HEK293 (cell line): Measurements from ENCODE around the gene PAFAH1B2.

ENCODE experiments used
- EGR2 ChIP-seq: fragments of 450-650 bp; formaldehyde crosslinking; IDR thresholded peaks from 2 replicates; pipeline ENCODE4 v1.5.1; 2016; ENCODE audit warnings: low read depth, missing biosample characterization, missing genetic modification characterization
- SP3 ChIP-seq: fragments of 450-650 bp; formaldehyde crosslinking; IDR thresholded peaks from 2 replicates; pipeline ENCODE4 v1.5.1; 2016; ENCODE audit warnings: missing biosample characterization, missing genetic modification characterization
- WT1 ChIP-seq: fragments of 450-650 bp; formaldehyde crosslinking; IDR thresholded peaks from 2 replicates; pipeline ENCODE4 v1.5.1; 2016; ENCODE audit warnings: missing biosample characterization, missing genetic modification characterization
- ZBTB20 ChIP-seq: fragments of 450-650 bp; formaldehyde crosslinking; IDR thresholded peaks from 2 replicates; pipeline ENCODE4 v1.5.1; 2016; ENCODE audit warnings: missing biosample characterization, missing genetic modification characterization
- ZFP69B ChIP-seq: fragments of 450-650 bp; formaldehyde crosslinking; IDR thresholded peaks from 2 replicates; pipeline ENCODE4 v1.5.1; 2016; ENCODE audit warnings: missing biosample characterization, missing genetic modification characterization
- ZNF133 ChIP-seq: fragments of 450-650 bp; formaldehyde crosslinking; IDR thresholded peaks from 2 replicates; pipeline ENCODE4 v1.5.1; 2016; ENCODE audit warnings: missing biosample characterization, missing genetic modification characterization
- ZNF239 ChIP-seq: fragments of 450-650 bp; formaldehyde crosslinking; IDR thresholded peaks from 2 replicates; pipeline ENCODE4 v1.5.1; 2016; ENCODE audit warnings: missing biosample characterization, missing genetic modification characterization
- ZNF248 ChIP-seq: fragments of 450-650 bp; formaldehyde crosslinking; IDR thresholded peaks from 2 replicates; pipeline ENCODE4 v1.5.1; 2017; ENCODE audit warnings: missing biosample characterization, missing genetic modification characterization
- ZNF324 ChIP-seq: fragments of 450-650 bp; formaldehyde crosslinking; IDR thresholded peaks from 2 replicates; pipeline ENCODE4 v1.5.1; 2016; ENCODE audit warnings: missing biosample characterization, missing genetic modification characterization
- ZNF544 ChIP-seq: fragments of 450-650 bp; formaldehyde crosslinking; IDR thresholded peaks from 2 replicates; pipeline ENCODE4 v1.5.0; 2017; ENCODE audit warnings: missing biosample characterization, missing genetic modification characterization
- ZNF558 ChIP-seq: fragments of 450-650 bp; formaldehyde crosslinking; IDR thresholded peaks from 2 replicates; pipeline ENCODE4 v1.5.1; 2016; ENCODE audit warnings: missing biosample characterization, missing genetic modification characterization
- ZNF664 ChIP-seq: fragments of 450-650 bp; formaldehyde crosslinking; IDR thresholded peaks from 2 replicates; pipeline ENCODE4 v1.5.1; 2016; ENCODE audit warnings: missing biosample characterization, missing genetic modification characterization
- ZNF670 ChIP-seq: fragments of 450-650 bp; formaldehyde crosslinking; IDR thresholded peaks from 2 replicates; pipeline ENCODE4 v1.5.1; 2016; ENCODE audit warnings: missing biosample characterization, missing genetic modification characterization, low read depth
- ZNF785 ChIP-seq: fragments of 450-650 bp; formaldehyde crosslinking; IDR thresholded peaks from 2 replicates; pipeline ENCODE4 v1.5.1; 2016; ENCODE audit warnings: missing biosample characterization, missing genetic modification characterization
- ZNF792 ChIP-seq: fragments of 450-650 bp; formaldehyde crosslinking; IDR thresholded peaks from 2 replicates; pipeline ENCODE4 v1.5.1; 2016; ENCODE audit warnings: missing biosample characterization, missing genetic modification characterization
- ZSCAN16 ChIP-seq: fragments of 450-650 bp; formaldehyde crosslinking; IDR thresholded peaks from 2 replicates; pipeline ENCODE4 v1.5.1; 2016; ENCODE audit warnings: missing biosample characterization, missing genetic modification characterization
- TF ChIP-seq, protein P1 (sequence below): fragments of 450-650 bp; formaldehyde crosslinking; IDR thresholded peaks from 2 replicates; pipeline ENCODE4 v1.5.1; 2016; ENCODE audit warnings: missing biosample characterization, missing genetic modification characterization
- TF ChIP-seq, protein P2 (sequence below): fragments of 450-650 bp; formaldehyde crosslinking; IDR thresholded peaks from 2 replicates; pipeline ENCODE4 v1.5.1; 2016; ENCODE audit warnings: missing biosample characterization, missing genetic modification characterization, borderline replicate concordance
- TF ChIP-seq, protein P3 (sequence below): fragments of 450-650 bp; formaldehyde crosslinking; IDR thresholded peaks from 2 replicates; pipeline ENCODE4 v1.5.1; 2016; ENCODE audit warnings: missing biosample characterization, missing genetic modification characterization
- TF ChIP-seq, protein P4 (sequence below): fragments of 450-650 bp; formaldehyde crosslinking; IDR thresholded peaks from 2 replicates; pipeline ENCODE4 v1.5.1; 2016; ENCODE audit warnings: missing biosample characterization, missing genetic modification characterization
- TF ChIP-seq, protein P5 (sequence below): fragments of 450-650 bp; formaldehyde crosslinking; IDR thresholded peaks from 2 replicates; pipeline ENCODE4 v1.5.1; 2017; ENCODE audit warnings: missing biosample characterization, missing genetic modification characterization
- TF ChIP-seq, protein P6 (sequence below): fragments of 450-650 bp; formaldehyde crosslinking; IDR thresholded peaks from 2 replicates; pipeline ENCODE4 v1.5.1; 2017; ENCODE audit warnings: missing biosample characterization, missing genetic modification characterization
- TF ChIP-seq, protein P7 (sequence below): fragments of 450-650 bp; formaldehyde crosslinking; IDR thresholded peaks from 2 replicates; pipeline ENCODE4 v1.5.1; 2016; ENCODE audit warnings: missing biosample characterization, missing genetic modification characterization

The PAFAH1B2 gene

DNA sequence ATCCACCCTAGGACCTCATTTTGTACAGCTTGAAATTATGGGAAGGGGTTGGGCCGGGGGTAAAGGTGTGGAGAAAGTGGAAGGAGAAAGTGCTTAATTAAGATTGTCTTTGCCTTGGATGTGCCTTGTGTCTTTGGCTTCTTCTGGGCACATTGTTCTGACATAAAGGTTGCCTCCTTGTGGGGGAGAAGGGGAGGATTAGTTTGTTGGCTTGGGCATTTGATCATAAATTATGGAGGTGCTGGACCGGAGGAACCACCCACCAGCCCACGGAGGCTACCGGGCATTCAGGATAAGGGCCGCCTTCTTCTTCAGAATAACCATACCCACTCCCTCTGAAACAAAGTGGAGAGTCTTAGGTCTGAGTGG lies 1.3 kb downstream of the PAFAH1B2 start (continued):
- no peak for TF ChIP-seq ZNF664 (tag by site-specific recombination)
- peak; percentile 23; the same call in 1 of the 2 replicates for TF ChIP-seq SP3 (tag by site-specific recombination)
- no peak for TF ChIP-seq ZNF792 (tag by site-specific recombination)
- TF ChIP-seq ZNF248 (tag by site-specific recombination) = no peak
- TF ChIP-seq ZNF558 = no peak
- no peak for TF ChIP-seq ZNF324 (tag by site-specific recombination)
- TF ChIP-seq, protein P1, sequence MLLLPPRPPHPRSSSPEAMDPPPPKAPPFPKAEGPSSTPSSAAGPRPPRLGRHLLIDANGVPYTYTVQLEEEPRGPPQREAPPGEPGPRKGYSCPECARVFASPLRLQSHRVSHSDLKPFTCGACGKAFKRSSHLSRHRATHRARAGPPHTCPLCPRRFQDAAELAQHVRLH (tag by site-specific recombination) = no peak
- TF ChIP-seq ZNF239 = no peak
- TF ChIP-seq, protein P2, sequence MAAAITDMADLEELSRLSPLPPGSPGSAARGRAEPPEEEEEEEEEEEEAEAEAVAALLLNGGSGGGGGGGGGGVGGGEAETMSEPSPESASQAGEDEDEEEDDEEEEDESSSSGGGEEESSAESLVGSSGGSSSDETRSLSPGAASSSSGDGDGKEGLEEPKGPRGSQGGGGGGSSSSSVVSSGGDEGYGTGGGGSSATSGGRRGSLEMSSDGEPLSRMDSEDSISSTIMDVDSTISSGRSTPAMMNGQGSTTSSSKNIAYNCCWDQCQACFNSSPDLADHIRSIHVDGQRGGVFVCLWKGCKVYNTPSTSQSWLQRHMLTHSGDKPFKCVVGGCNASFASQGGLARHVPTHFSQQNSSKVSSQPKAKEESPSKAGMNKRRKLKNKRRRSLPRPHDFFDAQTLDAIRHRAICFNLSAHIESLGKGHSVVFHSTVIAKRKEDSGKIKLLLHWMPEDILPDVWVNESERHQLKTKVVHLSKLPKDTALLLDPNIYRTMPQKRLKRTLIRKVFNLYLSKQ (tag by site-specific recombination) = no peak
- no peak for TF ChIP-seq ZBTB20 (tag by site-specific recombination)
- no peak for TF ChIP-seq ZNF785 (tag by site-specific recombination)
- no peak for TF ChIP-seq ZNF133 (tag by site-specific recombination)
- TF ChIP-seq, protein P3, sequence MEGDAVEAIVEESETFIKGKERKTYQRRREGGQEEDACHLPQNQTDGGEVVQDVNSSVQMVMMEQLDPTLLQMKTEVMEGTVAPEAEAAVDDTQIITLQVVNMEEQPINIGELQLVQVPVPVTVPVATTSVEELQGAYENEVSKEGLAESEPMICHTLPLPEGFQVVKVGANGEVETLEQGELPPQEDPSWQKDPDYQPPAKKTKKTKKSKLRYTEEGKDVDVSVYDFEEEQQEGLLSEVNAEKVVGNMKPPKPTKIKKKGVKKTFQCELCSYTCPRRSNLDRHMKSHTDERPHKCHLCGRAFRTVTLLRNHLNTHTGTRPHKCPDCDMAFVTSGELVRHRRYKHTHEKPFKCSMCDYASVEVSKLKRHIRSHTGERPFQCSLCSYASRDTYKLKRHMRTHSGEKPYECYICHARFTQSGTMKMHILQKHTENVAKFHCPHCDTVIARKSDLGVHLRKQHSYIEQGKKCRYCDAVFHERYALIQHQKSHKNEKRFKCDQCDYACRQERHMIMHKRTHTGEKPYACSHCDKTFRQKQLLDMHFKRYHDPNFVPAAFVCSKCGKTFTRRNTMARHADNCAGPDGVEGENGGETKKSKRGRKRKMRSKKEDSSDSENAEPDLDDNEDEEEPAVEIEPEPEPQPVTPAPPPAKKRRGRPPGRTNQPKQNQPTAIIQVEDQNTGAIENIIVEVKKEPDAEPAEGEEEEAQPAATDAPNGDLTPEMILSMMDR = peak; percentile 59; the same call in 1 of the 2 replicates
- TF ChIP-seq ZSCAN16 (tag by site-specific recombination) = no peak
- TF ChIP-seq ZFP69B (tag by site-specific recombination) = no peak
- TF ChIP-seq, protein P4, sequence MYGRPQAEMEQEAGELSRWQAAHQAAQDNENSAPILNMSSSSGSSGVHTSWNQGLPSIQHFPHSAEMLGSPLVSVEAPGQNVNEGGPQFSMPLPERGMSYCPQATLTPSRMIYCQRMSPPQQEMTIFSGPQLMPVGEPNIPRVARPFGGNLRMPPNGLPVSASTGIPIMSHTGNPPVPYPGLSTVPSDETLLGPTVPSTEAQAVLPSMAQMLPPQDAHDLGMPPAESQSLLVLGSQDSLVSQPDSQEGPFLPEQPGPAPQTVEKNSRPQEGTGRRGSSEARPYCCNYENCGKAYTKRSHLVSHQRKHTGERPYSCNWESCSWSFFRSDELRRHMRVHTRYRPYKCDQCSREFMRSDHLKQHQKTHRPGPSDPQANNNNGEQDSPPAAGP (tag by site-specific recombination) = no peak
- 0 out of 2 replicates have a peak, but pooled peaks have one; percentile 27 for TF ChIP-seq WT1 (tag by site-specific recombination)
- TF ChIP-seq, protein P5, sequence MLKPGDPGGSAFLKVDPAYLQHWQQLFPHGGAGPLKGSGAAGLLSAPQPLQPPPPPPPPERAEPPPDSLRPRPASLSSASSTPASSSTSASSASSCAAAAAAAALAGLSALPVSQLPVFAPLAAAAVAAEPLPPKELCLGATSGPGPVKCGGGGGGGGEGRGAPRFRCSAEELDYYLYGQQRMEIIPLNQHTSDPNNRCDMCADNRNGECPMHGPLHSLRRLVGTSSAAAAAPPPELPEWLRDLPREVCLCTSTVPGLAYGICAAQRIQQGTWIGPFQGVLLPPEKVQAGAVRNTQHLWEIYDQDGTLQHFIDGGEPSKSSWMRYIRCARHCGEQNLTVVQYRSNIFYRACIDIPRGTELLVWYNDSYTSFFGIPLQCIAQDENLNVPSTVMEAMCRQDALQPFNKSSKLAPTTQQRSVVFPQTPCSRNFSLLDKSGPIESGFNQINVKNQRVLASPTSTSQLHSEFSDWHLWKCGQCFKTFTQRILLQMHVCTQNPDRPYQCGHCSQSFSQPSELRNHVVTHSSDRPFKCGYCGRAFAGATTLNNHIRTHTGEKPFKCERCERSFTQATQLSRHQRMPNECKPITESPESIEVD = no peak
- TF ChIP-seq EGR2 (tag by site-specific recombination) = peak; percentile 54; the same call in 1 of the 2 replicates
- TF ChIP-seq ZNF544 = no peak
- TF ChIP-seq, protein P6, sequence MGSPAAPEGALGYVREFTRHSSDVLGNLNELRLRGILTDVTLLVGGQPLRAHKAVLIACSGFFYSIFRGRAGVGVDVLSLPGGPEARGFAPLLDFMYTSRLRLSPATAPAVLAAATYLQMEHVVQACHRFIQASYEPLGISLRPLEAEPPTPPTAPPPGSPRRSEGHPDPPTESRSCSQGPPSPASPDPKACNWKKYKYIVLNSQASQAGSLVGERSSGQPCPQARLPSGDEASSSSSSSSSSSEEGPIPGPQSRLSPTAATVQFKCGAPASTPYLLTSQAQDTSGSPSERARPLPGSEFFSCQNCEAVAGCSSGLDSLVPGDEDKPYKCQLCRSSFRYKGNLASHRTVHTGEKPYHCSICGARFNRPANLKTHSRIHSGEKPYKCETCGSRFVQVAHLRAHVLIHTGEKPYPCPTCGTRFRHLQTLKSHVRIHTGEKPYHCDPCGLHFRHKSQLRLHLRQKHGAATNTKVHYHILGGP (tag by site-specific recombination) = no peak
- TF ChIP-seq, protein P7, sequence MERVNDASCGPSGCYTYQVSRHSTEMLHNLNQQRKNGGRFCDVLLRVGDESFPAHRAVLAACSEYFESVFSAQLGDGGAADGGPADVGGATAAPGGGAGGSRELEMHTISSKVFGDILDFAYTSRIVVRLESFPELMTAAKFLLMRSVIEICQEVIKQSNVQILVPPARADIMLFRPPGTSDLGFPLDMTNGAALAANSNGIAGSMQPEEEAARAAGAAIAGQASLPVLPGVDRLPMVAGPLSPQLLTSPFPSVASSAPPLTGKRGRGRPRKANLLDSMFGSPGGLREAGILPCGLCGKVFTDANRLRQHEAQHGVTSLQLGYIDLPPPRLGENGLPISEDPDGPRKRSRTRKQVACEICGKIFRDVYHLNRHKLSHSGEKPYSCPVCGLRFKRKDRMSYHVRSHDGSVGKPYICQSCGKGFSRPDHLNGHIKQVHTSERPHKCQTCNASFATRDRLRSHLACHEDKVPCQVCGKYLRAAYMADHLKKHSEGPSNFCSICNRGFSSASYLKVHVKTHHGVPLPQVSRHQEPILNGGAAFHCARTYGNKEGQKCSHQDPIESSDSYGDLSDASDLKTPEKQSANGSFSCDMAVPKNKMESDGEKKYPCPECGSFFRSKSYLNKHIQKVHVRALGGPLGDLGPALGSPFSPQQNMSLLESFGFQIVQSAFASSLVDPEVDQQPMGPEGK (tag by site-specific recombination) = no peak; the same call in 1 of the 2 replicates
- TF ChIP-seq ZNF670 (tag by site-specific recombination) = no peak
